ENCODE data around the gene PDE6D. TPM values are rescaled to one million over a fixed set of nuclear protein-coding genes. Genes with fewer than 3 reads are reported as not detected.

PDE6D gene
- total RNA-seq, 3 donors from 2014 or later, result 24.2 to 28.5 (median 25.6) TPM

- H3K4me1 ChIP-seq, result no peaks in the 10 kb centered on the region
- intact Hi-C loops (cut with DNase I; ENCODE audit: low total_unique reads), result no loop called here
- no peak overlapping the region for H3K4me3 ChIP-seq
- no peaks in the 10 kb centered on the region for H3K36me3 ChIP-seq
- no peak for DNase-seq (ENCODE audit: low spot score in 2 of 2)
- H3K9me3 ChIP-seq, result no peaks in the 10 kb centered on the region
- H3K27ac ChIP-seq, result no peak overlapping the region
- H3K27me3 ChIP-seq, result no peaks in the 10 kb centered on the region
- TF ChIP-seq POLR2AphosphoS5 (IDR thresholded peaks at IDR 0.05) (no peak), CTCF (IDR thresholded peaks at IDR 0.05) (no peak), POLR2A (IDR thresholded peaks at IDR 0.05) (no peak)
These were observed 95.5 kb downstream of the PDE6D start for GRCh38 chr2:231685349-231686191.

GRCh38 chr2:231684314-231685223, 96.5 kb downstream of the PDE6D start:
- no peak for TF ChIP-seq POLR2AphosphoS5 (IDR thresholded peaks at IDR 0.05)
- no peak for TF ChIP-seq POLR2A (IDR thresholded peaks at IDR 0.05)
- TF ChIP-seq CTCF (IDR thresholded peaks at IDR 0.05), result no peak
- no peak overlapping the region for H3K27ac ChIP-seq
- H3K27me3 ChIP-seq, result no peaks in the 10 kb centered on the region
- no peak overlapping the region for H3K4me3 ChIP-seq
- no peaks in the 10 kb centered on the region for H3K36me3 ChIP-seq
- H3K4me1 ChIP-seq, result no peaks in the 10 kb centered on the region
- intact Hi-C loops (cut with DNase I; ENCODE audit: low total_unique reads), result no loop called here
- no peak for DNase-seq (ENCODE audit: low spot score in 2 of 2)
- no peaks in the 10 kb centered on the region for H3K9me3 ChIP-seq

- Histone ChIP-seq H3K27me3 (no peaks in the 10 kb centered on the region), H3K4me1 (no peaks in the 10 kb centered on the region), H3K27ac (no peak overlapping the region), H3K9me3 (no peaks in the 10 kb centered on the region), H3K36me3 (no peaks in the 10 kb centered on the region), H3K4me3 (no peak overlapping the region)
- no peak for TF ChIP-seq POLR2AphosphoS5 (IDR thresholded peaks at IDR 0.05)
- DNase-seq (ENCODE audit: low spot score in 2 of 2), result no peak
- intact Hi-C loops (cut with DNase I; ENCODE audit: low total_unique reads), result no loop called here
These were observed 97.5 kb downstream of the PDE6D start for GRCh38 chr2:231683292-231684235.

GRCh38 chr2:231682603-231683291, 98.3 kb downstream of the PDE6D start:
- no peak for TF ChIP-seq CTCF (IDR thresholded peaks at IDR 0.05)
- TF ChIP-seq POLR2AphosphoS5 (IDR thresholded peaks at IDR 0.05), result no peak
- no peak for TF ChIP-seq POLR2A (IDR thresholded peaks at IDR 0.05)
- Histone ChIP-seq H3K27ac (no peak overlapping the region), H3K27me3 (no peaks in the 10 kb centered on the region), H3K9me3 (no peaks in the 10 kb centered on the region), H3K36me3 (no peaks in the 10 kb centered on the region), H3K4me1 (no peaks in the 10 kb centered on the region), H3K4me3 (no peak overlapping the region)
- DNase-seq (ENCODE audit: low spot score in 2 of 2), result no peak
- intact Hi-C loops (cut with DNase I; ENCODE audit: low total_unique reads), result no loop called here

Other genes starting within 250 kb of the PDE6D start
- gene TEX44, start 188.4 kb downstream of the PDE6D start, total RNA-seq, result not detected
- gene PTMA, start 72.8 kb downstream of the PDE6D start, total RNA-seq, result 1,000 to 10,000 TPM in 1 of 3 donors, 100 to 1,000 TPM in 2; 678 to 1,077 (median 956) TPM
- gene COPS7B, start 5.2 kb upstream of the PDE6D start, total RNA-seq, result 10 to 100 TPM; 19.8 to 39.8 (median 32.1) TPM
- gene NPPC, start 145.1 kb upstream of the PDE6D start, total RNA-seq, result under 1 TPM in 2 of 3 donors, not detected in 1; 0.44 to 0.66 TPM
- gene DIS3L2, start 180.4 kb upstream of the PDE6D start, total RNA-seq, result 10 to 100 TPM; 19.2 to 38.9 (median 33.4) TPM